ENCODE measurements around the gene GGN. TPM values are rescaled to one million over a fixed set of nuclear protein-coding genes. Genes with fewer than 3 reads are reported as not detected.

The GGN gene
- total RNA-seq, 1 experiment from 2014 or later: 0.47 TPM

- ATAC-seq: no peak
- POLR2A ChIA-PET: no interaction called here
- BruUV-seq (replicated peaks): no TSS peak
Observed at GRCh38 chr19:38346837-38347236, 41.0 kb downstream of the GGN start.

GRCh38 chr19:38340927-38341326 is 46.9 kb downstream of the GGN start:
- no peaks in the 10 kb centered on the region for H3K9me3 ChIP-seq (ENCODE audit: control insufficient read depth in 1 of 2, insufficient read depth in 1 of 2, low read depth in 1 of 2, low read length in 2 of 2)
- H2AFZ ChIP-seq (ENCODE audit: low read depth, low read length, poor library complexity, severe bottlenecking): no peak overlapping the region
- ChIA-PET CTCF (no interaction called here), RAD21 (ENCODE audit: low non-redundant PET in 1 of 2, low total read pairs in 2 of 2, uncharacterized antibody in 2 of 2, unreplicated experiment in 2 of 2) (no interaction called here), POLR2A (interaction anchor here (0.6 kb wide), 1 partner anchor 413 kb away, joined by 4 read pairs; no protein-coding TSS in a partner anchor)
- intact Hi-C loops (cut with micrococcal nuclease): no loop called here
- H3K4me2 ChIP-seq (ENCODE audit: low read length): no peak overlapping the region
- DNase-seq (ENCODE audit: low read depth, low spot score) (no peak), ATAC-seq (no peak)
- H3K9ac ChIP-seq (ENCODE audit: low read length): no peak overlapping the region
- H3K27me3 ChIP-seq (ENCODE audit: insufficient read depth, low read length): no peaks in the 10 kb centered on the region
- no peak overlapping the region for H3K27ac ChIP-seq (ENCODE audit: low read depth, low read length)
- no peaks in the 10 kb centered on the region for H3K9me2 ChIP-seq (ENCODE audit: insufficient read depth)
- no peaks in the 10 kb centered on the region; a peak in 1 of 4 replicates for H3K36me3 ChIP-seq (ENCODE audit: control insufficient read depth in 1 of 2, insufficient read depth in 2 of 2, low read length in 2 of 2)
- no peaks in the 10 kb centered on the region for H3K79me2 ChIP-seq (ENCODE audit: insufficient read depth, low read length)
- peaks cover 8 to 18% of the 10 kb centered on the region in 2 experiments for H3K4me1 ChIP-seq (ENCODE audit: control insufficient read depth in 1 of 2, insufficient read depth in 2 of 2, low read length in 2 of 2)
- BruUV-seq (replicated peaks): no TSS peak
- no peaks in the 10 kb centered on the region for H4K20me1 ChIP-seq (ENCODE audit: insufficient read depth)
- no peak overlapping the region for H3K4me3 ChIP-seq (replicated peaks in 1 of 2; ENCODE audit: low read depth in 1 of 2, low read length in 2 of 2)
- TF ChIP-seq EZH2phosphoT487 (IDR thresholded peaks at IDR 0.05; ENCODE audit: borderline replicate concordance): no peak
- TF ChIP-seq SRF (IDR thresholded peaks at IDR 0.05; ENCODE audit: low read depth): no peak
- TF ChIP-seq POLR2A (IDR thresholded peaks at IDR 0.05; ENCODE audit: borderline replicate concordance, extremely low read depth, insufficient read depth, insufficient read length): no peak
- no peak for TF ChIP-seq CEBPB (IDR thresholded peaks at IDR 0.05; ENCODE audit: low read depth)
- TF ChIP-seq REST (IDR thresholded peaks at IDR 0.05; ENCODE audit: low read depth): no peak
- TF ChIP-seq ELF1 (IDR thresholded peaks at IDR 0.05; ENCODE audit: borderline replicate concordance, low read depth): no peak
- no peak for TF ChIP-seq ZNF274 (IDR thresholded peaks at IDR 0.05; ENCODE audit: low read depth, low read length)
- no peak for TF ChIP-seq RAD21 (IDR thresholded peaks at IDR 0.05; ENCODE audit: low read depth)

More at GRCh38 chr19:38346837-38347236, 41.0 kb downstream of the GGN start:
- Histone ChIP-seq H3K36me3 (ENCODE audit: control insufficient read depth in 1 of 2, insufficient read depth in 2 of 2, low read length in 2 of 2) (no peaks in the 10 kb centered on the region; a peak in 1 of 4 replicates), H3K79me2 (ENCODE audit: insufficient read depth, low read length) (no peaks in the 10 kb centered on the region), H3K4me3 (replicated peaks in 1 of 2; ENCODE audit: low read depth in 1 of 2, low read length in 2 of 2) (no peak overlapping the region), H3K4me1 (ENCODE audit: control insufficient read depth in 1 of 2, insufficient read depth in 2 of 2, low read length in 2 of 2) (peaks cover 0 to 12% of the 10 kb centered on the region in 2 experiments; a peak in 2 of 4 replicates), H3K4me2 (ENCODE audit: low read length) (no peak overlapping the region), H3K9me3 (ENCODE audit: control insufficient read depth in 1 of 2, insufficient read depth in 1 of 2, low read depth in 1 of 2, low read length in 2 of 2) (no peaks in the 10 kb centered on the region), H4K20me1 (ENCODE audit: insufficient read depth) (no peaks in the 10 kb centered on the region), H3K9ac (ENCODE audit: low read length) (no peak overlapping the region), H3K27me3 (ENCODE audit: insufficient read depth, low read length) (no peaks in the 10 kb centered on the region), H2AFZ (ENCODE audit: low read depth, low read length, poor library complexity, severe bottlenecking) (no peak overlapping the region), H3K27ac (ENCODE audit: low read depth, low read length) (no peak overlapping the region), H3K9me2 (ENCODE audit: insufficient read depth) (no peaks in the 10 kb centered on the region)
- ChIA-PET CTCF (no interaction called here), RAD21 (ENCODE audit: low non-redundant PET in 1 of 2, low total read pairs in 2 of 2, uncharacterized antibody in 2 of 2, unreplicated experiment in 2 of 2) (no interaction called here)
- intact Hi-C loops (cut with micrococcal nuclease): no loop called here
- TF ChIP-seq ZBTB33 (IDR thresholded peaks at IDR 0.05; ENCODE audit: extremely low read depth, insufficient replicate concordance, low read length): no peak
- no peak for TF ChIP-seq EZH2phosphoT487 (IDR thresholded peaks at IDR 0.05; ENCODE audit: borderline replicate concordance)
- no peak for TF ChIP-seq JUND (IDR thresholded peaks at IDR 0.05)
- no peak for TF ChIP-seq ATF3 (IDR thresholded peaks at IDR 0.05)
- TF ChIP-seq ELF1 (IDR thresholded peaks at IDR 0.05; ENCODE audit: borderline replicate concordance, low read depth): no peak
- DNase-seq (ENCODE audit: low read depth, low spot score): no peak

All from HCT116 (cell line).